ENCODE data around the gene TTK.

The TTK gene

GRCh38 chr6:80004173-80005072 is at the start of gene TTK:
Gene TTK (plus strand): TSS chr6:80004649. CDS start chr6:80005844, 1,195 bp downstream.
- peak; percentile 91 for DNase-seq

GRCh38 chr6:79954849-79955248 is 49.6 kb upstream of the TTK start:
- DNase-seq, result no peak

GRCh38 chr6:79964607-79965081 is 39.8 kb upstream of the TTK start:
- DNase-seq, result no peak

- DNase-seq, result no peak
Measured at GRCh38 chr6:79967178-79967577, 37.3 kb upstream of the TTK start.

- no peak for DNase-seq
Measured at GRCh38 chr6:79969784-79970183, 34.7 kb upstream of the TTK start.

GRCh38 chr6:79971193-79971592 is 33.3 kb upstream of the TTK start:
- DNase-seq, result no peak

GRCh38 chr6:79981652-79982051 is 22.8 kb upstream of the TTK start:
- no peak for DNase-seq

- DNase-seq, result peak; percentile 25
Measured at GRCh38 chr6:79984261-79984660, 20.2 kb upstream of the TTK start.

DNA sequence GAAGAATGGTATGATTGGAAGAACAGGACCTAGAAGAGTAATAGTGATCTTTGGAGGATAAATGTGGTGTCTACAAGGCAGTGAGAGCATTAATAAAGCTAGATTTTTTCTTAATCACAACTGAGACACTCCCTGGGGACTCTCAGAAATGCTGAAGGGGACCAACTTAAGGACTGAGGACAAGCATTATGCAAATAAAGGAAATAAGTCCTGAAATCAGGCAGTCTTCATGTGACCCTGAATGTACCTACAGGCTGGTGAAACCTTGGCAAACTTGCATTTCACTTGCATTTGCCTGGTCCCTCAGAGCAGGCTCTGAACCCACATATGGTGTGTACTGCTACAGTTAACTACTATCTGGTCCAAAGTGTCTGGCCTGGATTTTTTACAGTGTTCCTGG is 19.3 kb upstream of the TTK start:
- DNase-seq, result no peak

- no peak for DNase-seq
Measured at GRCh38 chr6:79989641-79990040, 14.8 kb upstream of the TTK start.

DNA sequence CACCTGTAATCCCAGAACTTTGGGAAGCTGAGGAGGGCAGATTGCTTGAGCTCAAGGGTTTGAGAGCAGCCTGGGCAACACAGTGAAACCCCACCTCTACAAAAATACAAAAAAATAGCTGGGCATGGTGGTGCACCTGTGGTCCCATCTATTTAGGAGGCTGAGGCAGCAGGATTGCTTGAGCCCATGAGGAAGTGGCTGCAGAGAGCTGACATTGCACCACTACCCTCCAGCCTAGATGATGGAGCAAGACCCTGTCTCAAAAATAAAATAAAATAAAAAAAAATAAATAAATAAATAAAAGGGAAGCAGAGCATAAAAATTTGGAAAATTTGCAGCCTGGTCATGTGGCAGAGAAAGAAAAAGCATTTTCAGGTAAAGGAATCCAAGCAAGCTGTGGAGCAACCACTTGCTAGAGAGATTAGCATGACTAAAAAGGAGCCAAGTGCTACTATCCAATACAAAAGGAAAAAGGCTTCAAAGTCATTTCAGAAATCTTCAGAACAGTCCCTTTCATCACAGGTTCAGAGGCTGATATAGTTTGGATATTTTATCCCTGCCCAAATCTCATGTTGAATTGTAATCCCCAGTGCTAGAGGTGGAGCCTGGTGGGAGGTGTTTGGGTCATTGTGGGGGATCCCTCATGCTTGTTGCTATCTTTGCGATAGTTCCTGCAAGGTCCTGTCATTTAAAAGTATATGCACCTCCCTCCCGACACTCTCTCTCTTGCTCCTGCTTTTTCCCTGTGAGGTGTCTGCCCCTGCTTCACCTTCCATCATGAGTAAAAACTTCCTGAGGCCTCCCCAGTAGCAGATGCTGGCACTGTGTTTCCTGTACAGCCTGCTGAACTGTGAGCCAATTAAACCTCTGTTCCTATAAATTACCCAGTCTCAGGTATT is 11.2 kb upstream of the TTK start:
- DNase-seq, result no peak

GRCh38 chr6:79993911-79994309 is 10.5 kb upstream of the TTK start:
- DNase-seq, result no peak

GRCh38 chr6:79997728-79998127 is 6.7 kb upstream of the TTK start:
- DNase-seq, result no peak

DNA sequence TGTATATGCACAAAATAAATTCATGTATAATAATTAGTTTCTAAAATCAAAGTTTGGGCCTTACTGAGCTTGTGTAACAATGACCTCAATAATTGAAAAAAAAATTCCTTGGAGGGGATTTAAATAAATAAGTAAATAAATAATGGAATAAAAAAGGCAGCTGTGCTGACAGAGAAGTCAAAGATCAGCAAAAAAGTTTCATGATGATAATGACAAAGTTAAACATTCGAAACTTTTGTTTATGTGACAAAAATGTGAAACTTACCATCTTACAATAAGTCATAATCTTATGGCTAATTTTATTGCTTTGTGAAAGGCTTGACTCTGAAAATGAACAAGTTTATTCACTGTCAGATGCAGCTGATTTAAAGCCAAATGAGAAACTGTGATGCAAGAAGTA is 3.1 kb upstream of the TTK start:
- DNase-seq, result no peak

DNA sequence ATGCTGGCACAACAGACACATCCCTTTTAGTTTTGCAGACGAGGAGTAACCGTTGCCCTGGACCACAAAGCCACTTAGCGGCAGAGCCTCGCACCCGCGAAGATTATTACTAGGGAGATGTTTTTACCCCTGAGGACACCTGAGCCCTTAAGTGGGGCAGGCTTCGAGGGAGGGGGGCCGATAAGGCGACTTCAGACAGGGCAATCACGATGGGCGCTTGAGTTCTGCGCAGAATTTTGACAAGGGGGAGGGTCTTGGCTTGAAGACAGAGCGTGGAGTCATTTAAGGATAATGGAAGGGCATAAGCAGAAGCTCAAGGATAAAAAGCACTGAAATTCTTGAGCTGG is 650 bp upstream of the TTK start:
- no peak for DNase-seq

GRCh38 chr6:80005406-80005805 is 957 bp downstream of the TTK start:
- DNase-seq, result no peak

DNA sequence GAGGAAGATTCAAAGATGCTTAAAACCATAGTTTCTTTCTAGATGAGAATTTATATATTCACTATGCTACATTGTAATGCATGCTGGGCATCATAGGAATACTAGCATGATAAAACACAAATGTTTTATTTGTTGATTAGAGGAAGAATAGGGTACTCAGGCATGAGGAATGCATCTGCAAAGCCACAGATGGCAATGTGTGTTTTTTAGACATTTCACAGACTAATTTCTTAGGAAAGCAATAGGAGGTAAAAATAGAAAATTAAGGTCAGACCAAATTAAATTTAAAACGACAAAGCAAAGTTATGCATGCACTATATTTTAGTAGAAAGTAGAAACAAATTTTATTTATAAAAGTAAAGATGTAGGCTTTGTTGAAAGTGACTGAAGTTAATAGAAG is 2.1 kb downstream of the TTK start:
- DNase-seq, result no peak

GRCh38 chr6:80009531-80009930 is 5.1 kb downstream of the TTK start:
- no peak for DNase-seq

GRCh38 chr6:80010288-80010687 is 5.8 kb downstream of the TTK start:
- no peak for DNase-seq

GRCh38 chr6:80015839-80016435 is 11.5 kb downstream of the TTK start:
- DNase-seq, result no peak

DNA sequence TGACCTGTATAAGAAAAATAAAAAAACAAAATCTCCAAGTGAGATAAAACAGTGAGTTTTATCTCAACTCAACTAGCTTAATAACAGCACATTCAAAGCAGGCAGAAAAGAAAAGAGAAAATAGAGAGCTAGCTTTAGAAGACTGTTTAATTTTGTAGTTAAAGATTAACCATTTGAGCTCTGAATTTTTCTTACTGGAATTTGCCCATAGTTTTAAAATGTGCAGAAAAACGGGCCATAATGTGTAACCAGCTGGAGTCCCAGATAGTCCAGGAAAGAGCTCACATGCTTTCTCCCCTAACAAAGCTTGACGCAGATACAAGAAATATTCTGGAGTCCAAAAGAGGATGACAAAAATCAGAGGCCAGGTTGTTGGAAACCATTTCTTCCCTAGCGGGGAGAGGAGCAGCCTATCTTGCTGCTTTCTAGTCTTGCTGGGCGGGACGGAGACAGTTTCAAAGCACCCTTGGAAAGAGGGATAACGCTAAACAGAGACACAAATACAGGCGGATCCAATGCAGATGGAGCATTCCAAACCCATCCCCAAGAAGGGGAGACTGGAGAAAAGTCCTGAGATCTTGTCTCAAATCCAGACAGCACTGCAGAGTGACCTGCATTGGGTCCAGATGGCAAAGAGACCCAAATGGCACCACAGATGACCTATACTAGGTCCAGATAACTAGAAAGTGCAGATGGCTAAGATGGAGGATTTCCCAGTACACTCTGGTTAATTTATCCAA is 16.1 kb downstream of the TTK start:
- no peak for DNase-seq

DNA sequence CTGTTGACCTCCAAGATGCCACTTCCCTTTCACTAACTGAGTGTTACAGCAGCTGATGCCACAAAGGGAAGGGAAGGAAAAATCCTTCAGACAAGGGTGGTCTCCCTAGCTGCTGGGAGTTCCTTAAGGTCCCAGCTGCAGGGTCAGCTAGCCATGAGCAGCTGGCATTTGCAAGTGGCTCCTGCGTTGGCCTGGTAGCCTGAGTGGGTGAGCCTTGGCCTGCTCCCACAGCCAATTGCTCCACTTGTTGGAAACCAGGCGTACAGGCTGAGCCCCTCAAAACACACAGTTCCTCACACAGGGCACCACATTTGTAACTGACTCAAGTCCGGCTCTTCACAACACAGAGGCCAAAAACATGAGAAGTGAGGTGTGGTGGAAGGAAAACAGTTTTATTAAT is 16.7 kb downstream of the TTK start:
- DNase-seq, result no peak

DNA sequence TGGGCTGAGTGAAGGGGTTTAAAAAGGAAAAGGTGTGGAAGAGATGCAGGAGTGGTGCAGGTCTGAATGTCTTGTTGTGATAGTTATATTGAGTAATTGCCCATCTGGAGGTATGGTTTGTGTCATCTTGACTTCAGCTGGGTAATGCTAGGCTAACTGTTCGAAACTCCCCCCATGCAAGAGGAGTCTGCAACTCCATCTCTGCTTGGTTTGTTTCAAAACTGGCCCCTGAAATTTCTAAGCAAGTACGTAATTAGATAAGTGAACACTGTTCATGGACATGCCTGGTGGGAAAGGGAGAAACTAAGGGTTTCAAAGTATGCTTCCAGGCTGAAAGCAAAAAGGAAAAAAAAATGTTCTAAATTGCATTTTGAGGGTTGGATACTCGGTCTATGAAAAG is 17.1 kb downstream of the TTK start:
- no peak for DNase-seq
